Activated CD4-positive, alpha-beta T cell treated with anti-CD3 and anti-CD28 coated beads, Interleukin-2, Interleukin-6, amounts not matched to agents 100 ng/mL and 50 ng/mL, durations not matched to agents 16 hours and 8 hours (primary cell): ENCODE measurements around the gene DAZAP2.
A peak's percentile ranks its signal among the peaks of the same experiment; 100 is the strongest.

ENCODE experiments used
- DNase-seq: peaks from one replicate; pipeline ENCODE4 v3.0.0-alpha.2; 2020

Gene DAZAP2, protein sequence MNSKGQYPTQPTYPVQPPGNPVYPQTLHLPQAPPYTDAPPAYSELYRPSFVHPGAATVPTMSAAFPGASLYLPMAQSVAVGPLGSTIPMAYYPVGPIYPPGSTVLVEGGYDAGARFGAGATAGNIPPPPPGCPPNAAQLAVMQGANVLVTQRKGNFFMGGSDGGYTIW

GRCh38 chr12:51238510-51239334 is at the start of gene DAZAP2:
Gene DAZAP2 (plus strand): TSS chr12:51238826. CDS start chr12:51238908, 82 bp downstream.
- DNase-seq, result peak; percentile 97

GRCh38 chr12:51189790-51190355 is 48.8 kb upstream of the DAZAP2 start:
- DNase-seq, result no peak

DNA sequence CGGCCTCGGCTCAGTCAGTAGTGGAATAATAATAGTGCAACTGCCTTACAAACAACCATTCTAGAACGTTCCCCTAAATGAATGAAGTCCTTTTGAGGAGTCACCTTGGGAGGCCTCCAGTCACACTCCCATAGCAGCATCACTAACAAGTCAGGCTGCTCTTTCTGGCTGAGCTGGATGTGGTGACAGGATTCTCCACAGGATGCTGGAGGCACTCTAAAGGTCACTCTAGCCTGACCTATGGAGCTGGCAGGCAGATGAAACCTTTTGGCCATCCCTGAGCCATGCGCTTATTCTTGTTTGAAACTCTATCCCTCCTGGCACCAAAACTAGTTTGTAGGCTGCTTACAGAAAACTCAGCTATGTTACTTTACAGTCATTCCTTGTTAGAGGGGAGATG is 47.8 kb upstream of the DAZAP2 start:
- no peak for DNase-seq

DNA sequence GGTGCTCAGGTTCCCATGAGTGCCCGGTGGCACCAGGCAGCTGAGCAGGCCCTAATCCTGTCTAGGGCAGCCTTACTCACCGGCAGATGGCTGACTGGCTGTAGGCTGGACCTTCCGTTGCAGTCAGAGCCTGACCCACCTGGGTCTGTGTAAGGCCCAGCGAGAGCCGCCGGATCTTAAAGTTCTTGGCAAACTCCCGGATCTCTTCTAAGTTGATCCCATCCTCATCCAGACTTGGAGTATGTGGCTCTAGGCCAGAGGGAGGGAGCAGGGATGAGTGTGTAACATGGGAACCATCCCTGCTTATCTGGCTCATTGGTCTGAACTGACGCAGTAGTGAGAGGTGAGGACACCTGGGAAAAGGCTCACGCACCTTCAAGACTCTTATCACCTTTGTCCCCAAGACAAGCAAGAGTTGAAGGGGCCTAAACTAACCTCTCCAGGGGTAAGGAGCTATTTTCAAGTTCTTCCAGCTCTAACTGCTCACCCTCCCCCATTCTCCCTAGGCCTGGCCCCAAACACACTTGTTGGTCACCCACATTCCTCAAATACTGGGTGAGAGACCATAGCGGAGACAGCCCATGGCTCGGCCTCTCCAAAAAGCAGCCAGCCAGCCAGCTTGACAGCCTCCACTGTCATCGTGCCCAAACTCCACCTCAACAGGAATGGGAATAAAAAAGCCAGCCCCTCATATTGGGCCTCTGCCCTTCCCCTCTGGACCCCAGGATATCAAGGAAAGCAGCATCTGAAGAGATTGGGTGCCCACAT is 46.9 kb upstream of the DAZAP2 start:
- no peak for DNase-seq

DNA sequence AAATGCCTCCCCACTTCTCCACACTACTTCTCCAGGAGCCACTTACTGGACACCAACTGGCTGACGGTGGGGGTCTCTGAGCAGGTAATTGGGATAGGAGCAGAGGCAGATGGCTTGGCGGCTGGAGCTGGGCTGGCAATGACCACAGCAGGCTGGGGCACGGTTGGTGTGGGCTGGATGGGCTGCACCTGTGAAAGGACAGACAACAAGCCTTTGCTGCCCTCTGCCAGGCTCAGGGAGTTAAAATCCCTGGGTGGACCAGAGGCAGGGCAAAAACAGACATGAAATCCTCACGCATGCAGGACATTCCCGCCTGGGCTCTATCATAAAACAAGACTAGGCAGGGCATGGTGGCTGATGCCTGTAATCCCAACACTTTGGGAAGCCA is 46.3 kb upstream of the DAZAP2 start:
- DNase-seq, result no peak

DNA sequence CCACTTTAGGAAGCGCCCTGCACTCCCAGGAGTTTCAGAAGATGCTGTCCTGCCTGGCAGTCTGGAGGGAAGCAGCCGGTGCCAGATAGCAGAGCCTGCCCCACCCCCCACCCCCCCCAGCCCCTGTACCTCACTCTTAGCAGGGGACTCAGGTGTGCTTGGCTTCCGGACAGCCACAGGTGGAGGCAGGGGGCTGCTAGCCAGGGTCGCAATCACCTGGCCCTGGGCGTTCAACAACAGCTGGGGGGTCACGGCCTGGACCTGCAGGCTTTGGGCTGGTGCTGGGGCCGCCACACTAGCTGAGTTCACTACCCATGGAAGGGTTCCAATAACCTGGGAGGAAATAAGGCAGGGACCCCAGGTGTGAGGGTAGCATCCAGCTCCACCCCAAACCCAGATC is 42.8 kb upstream of the DAZAP2 start:
- DNase-seq, result no peak

GRCh38 chr12:51196547-51196946 is 42.1 kb upstream of the DAZAP2 start:
- no peak for DNase-seq

DNA sequence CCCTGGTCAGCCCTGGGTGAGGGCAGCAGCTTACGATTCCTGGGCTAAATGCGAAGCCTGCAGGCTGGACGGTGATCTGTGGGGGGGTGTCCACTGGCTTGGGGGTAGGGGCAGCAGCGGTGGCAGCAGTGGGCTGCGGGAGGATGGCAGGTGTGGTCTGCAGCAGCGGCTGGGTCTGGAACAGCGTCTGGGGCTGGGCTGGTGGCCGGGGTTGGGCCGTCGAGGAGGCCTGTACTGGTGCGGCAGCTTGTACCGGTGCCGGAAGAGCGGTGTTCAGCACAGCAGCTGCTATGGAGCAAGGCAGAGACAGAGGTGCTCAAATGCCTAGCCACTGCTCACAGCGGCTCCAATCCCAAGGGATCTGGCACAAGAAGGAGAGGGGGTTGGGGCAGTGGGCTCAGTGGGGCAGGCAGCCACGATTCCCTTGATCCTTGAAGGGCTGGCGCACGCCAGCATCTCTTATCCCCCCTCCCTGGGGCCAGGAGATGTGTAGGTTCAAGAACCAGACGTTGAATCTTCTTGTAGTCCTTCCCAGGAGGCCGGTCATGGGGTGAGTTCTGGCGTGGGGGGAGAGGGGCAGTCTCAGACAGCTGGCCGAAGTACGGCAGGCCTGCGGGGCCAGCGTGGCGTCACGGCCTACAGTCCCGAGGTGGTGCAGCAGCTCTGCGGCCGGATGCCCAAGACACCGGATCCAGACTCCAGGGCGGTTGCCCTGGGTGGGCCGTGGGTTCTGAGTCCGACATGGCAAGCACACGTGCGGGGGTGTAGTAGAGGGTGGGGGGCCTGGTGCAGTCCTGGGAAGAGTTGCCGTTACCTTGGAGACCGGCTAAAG is 40.7 kb upstream of the DAZAP2 start:
- DNase-seq, result no peak

DNA sequence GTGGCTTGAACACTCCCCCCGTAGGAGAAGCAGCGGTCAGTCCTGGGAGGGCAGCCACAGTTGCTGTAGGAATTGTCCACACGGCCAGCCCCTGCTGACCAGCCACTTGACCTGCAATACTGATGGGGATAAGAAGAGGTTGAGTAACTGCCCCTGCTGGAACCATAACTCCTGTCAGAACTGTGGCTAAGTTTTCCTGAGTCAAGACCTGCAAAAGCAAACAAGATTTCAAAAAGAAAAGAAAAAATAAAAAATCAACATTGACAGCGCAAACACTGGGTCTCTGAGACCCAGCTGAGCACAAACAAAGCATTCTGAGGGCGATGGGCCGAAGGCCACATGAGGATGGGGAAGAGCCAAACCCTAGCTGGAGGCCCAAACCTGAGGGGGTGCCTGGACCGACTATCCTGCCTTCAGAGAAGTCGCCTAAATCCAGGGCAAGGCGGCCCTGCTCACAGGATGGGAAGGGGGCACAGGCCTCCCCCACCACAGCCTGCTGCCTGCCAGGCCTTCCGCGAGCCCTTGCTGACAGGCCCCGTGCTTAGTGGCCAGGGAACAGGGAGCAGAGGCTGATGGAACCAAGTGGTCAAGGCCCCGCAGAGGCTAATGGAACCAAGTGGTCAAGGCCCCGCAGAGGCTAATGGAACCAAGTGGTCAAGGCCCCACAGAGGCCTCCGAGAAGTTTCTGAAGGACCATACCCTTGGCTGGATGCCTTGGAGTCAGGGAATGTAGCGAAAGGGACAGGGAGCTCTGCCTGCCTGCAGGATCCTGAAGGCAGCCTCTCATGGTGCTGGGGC is 39.9 kb upstream of the DAZAP2 start:
- DNase-seq, result no peak

DNA sequence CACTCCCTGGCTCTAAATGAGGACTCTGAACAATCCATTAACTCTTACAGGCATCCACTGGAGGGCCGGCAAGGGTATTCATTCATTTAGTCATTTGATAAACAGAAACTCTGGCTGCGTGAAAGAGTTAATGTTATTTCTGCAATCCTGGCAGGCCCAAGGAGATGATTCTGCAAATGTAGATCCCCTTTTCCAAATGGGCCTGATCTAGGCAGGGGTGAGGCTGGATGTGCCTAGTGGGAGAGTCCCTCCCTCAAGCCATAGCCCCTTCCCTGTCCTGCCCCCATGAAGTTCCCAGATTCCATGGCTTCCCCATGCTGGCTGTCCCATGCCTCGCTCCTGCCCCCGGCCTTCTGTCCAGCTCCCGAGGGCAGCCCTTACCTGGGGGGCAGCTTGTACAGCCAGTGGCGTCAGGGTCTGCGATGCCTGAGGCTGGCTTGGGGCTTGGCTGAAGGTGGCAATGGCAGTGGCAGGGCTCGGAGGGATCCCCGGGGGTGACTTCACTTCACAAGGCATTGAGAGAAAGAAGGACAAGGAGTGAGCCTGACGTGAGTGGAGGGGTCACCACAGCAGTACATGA is 39.2 kb upstream of the DAZAP2 start:
- DNase-seq, result no peak

DNA sequence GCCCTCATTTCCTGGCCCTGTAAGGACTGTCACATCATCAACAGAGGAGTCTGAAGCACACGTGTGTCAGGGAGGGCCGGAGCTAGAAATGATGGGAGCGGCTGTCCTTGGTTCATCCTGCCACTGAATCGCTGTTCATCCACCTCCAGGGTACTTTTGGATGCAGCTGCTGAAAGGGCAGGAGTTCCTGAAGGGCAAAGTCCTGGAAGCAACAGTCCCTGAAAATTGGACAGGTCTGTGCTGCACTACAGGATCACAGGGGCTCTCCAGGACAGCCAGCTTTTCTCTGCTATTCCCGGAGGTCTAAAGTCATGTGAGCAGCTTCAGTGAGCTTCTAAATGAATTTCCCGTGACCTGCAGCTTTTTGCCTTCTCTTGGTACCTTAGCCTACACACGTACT is 38.5 kb upstream of the DAZAP2 start:
- no peak for DNase-seq

DNA sequence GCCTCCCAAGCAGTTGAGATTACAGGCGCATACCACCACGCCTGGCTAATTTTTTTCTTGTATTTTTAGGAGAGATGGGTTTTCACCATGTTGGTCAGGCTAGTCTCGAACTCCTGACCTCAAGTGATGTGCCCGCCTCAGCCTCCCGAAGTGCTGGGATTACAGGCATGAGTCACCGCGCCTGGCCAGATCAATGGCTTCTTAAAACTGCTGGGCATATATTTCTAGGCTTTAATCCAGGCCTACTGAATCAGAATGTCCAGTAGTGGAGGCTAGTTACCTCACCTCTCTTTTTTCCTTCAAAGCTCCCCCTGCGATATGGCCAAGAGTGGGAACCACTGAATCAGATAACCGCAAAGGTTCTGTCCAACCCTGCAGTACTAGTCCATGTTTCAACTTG is 37.8 kb upstream of the DAZAP2 start:
- DNase-seq, result no peak

DNA sequence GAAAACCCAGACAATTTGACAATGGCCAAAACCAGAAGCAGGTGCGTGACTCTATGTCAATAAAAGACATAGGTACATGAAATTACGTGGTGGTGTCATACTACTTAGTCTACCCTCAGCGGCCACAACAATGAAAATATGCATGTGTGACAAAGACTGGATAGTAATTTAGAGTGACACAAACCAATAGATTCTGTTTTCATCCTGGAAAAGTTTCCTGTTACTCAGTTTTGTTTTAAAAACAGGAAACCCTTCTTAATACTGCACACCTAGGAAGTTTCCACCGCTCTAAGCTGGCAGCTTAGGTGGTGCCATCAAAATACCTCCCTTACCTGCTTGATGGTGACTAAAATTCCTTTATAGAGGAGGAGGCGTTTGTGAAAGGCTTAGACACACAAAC is 35.9 kb upstream of the DAZAP2 start:
- DNase-seq, result peak; percentile 26

DNA sequence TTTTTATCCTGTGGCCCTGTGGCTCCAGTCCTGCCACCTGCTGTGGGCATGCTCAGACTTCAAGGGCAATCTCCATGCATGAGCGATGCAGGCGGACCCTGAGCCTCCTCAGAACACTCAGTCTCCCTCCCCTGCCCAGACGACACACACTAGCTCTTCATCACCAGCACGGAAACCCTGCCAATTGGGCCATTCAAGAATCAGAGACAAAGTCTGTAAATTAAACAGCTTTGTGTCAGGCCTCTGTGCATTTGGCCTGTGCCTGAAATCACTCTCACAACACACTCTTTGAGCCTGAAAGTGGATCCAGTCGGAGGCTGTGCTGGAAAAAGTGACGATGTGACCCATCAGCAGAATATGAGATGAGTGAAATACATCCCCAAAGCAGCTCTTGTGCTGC is 33.3 kb upstream of the DAZAP2 start:
- no peak for DNase-seq

DNA sequence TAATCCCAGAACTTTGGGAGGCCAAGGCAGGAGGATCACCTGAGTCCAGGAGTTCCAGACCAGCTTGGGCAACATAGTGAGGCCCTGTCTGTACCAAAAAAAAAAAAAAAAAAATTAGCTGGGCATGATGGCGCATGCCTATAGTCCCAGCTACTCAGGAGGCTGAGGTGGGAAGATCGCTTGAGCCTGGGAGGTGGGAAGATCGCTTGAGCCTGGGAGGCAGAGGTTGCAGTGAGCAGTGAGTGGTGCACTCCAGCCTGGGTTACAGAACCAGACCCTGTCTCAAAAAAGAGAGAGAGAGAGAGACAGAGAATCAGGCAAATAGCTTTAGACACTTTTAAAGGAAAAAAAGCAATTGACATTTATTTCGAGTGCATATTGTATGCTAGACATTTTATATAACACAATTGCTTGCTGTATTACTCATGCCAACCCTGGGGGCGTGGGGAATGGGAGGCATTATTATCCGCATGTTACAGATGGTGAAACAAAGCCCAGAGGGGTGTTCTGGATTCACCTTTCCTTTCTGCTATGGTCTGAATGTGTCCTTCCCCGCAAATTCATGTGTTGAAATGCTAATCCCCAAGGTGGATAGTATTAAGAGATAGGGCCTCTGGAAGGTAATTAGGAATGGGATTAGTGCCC is 30.5 kb upstream of the DAZAP2 start:
- no peak for DNase-seq

DNA sequence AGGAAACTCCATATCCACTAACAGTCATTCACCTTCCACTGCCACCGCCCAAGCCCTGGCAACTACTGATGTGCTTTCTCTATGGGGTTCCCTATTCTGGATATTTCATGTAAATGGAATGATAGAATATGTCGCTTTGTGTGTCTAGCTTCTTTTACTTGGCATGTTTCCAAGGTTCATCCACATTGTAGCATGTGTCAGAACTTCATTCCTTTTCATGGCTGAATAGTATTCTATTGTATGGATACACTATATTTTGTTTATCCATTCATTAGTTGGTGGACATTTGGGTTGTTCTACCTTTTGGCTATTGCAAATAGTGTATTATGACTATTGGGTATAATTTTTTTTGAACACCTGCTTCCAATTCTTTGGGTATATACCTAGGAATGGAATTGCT is 29.4 kb upstream of the DAZAP2 start:
- DNase-seq, result no peak

- DNase-seq, result no peak
These were observed 27.8 kb upstream of the DAZAP2 start for GRCh38 chr12:51210690-51211395.

GRCh38 chr12:51214895-51215294 is 23.7 kb upstream of the DAZAP2 start:
- DNase-seq, result no peak

- no peak for DNase-seq
These were observed 22.0 kb upstream of the DAZAP2 start for GRCh38 chr12:51216642-51217041.
